GM19438 (cell line): ENCODE results near the gene KIF9.
"Not testable (repeated sequence)": the region's sequence is repeated elsewhere in the genome, so short reads cannot be mapped to it uniquely, and the experiment has no call there.

Source experiments
- ATAC-seq: cut with Tn5 transposase; IDR thresholded peaks from one replicate; pipeline ENCODE4 v1.9.1; 2021; ENCODE audit warnings: low read depth; ENCODE audit not compliant: unreplicated experiment

KIF9 gene

DNA sequence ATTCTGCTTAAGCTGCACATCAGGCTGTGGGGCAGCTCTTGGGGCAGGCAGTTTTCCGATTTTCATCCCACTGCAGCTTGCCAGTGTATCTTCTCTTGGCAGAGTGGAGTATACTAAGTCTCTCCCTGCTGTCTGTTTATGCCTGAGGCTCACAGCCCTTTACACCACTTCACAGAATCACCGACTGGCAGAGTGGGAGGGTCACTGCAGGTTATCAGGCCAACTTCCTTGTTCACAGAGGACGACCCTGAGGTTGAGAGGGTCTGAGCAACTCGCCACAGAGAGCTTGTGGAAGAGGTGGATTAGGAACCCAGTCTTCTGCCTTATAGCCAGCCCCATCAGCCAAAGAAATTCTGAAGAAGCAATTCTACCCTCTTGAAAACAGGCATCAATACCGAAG, 30.9 kb downstream of the KIF9 start:
- no peak for ATAC-seq

DNA sequence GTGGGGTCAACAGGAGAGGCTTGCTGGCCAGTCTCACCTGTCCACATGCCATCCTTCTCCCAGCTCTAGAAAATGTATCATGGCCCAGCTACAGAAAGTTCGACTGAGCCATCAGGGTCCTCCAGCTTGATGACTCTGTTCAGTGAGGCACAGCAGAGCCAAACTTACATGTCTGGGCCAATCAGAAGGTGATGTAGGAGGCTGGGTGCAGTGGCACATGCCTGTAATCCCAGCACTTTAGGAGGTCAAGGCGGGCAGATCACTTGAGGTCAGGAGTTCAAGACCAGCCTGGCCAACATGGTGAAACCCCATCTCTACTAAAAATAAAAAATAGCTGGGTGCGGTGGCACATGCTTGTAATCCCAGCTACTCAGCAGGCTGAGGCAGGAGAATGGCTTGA, 31.5 kb downstream of the KIF9 start:
- not testable (repeated sequence) for ATAC-seq

DNA sequence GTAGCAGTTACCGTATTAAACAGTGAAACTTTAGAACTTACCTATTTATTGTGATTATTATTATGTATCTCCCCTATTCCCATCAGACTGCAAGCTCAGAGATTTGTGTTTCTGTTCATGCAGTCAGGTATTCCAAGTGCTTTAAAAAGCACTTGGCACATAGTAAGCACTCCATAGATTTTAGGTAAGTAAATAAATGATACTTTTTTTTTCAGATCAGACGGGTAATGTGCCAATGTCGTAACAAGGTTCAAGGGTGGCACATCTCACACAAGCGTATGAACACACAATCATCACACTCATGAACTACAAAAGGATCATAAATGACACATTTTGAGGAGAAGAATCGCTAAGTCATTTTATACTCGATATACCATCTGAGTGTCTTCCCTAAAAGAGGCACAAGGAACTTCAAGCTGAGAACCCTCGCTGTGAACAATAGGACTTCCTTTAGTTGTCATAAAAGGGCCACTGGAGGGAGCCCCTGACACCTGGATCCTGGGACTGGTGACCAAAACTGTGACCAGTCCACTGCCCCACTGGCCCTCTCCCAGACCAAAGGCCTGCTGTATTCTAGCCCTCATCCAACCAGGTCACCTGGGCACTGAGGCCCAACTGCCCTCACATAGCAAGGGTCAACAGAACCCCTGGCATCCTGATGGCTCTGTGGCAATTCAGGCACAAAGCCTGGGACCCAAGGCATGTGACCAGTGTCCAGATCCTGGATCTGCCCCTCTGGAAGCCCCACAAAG, 32.1 kb downstream of the KIF9 start:
- ATAC-seq = no peak

- ATAC-seq = no peak
Observed at GRCh38 chr3:47247131-47248064, 35.2 kb downstream of the KIF9 start.

DNA sequence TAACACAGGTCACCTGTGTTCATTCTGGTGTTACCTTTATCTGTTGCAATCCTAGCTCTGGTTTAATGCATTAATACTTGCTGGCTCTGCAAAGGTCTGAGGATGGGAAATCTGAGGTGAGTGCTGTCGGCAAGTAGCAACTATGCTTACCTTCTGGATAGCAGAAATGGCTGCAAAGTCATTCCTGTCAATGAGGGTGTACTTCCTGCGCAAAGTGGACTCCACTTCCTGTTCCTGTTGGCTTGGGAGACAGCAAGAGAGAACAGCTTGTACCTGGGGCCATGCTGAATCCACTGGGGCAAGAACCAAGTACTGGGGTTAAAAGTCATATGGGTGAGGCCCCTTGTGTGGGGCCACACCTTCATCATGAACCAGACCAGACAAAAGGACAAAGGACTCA, 37.3 kb downstream of the KIF9 start:
- ATAC-seq = no peak

GRCh38 chr3:47244531-47245100, 38.0 kb downstream of the KIF9 start:
- no peak for ATAC-seq

GRCh38 chr3:47243419-47244147, 39.0 kb downstream of the KIF9 start:
- ATAC-seq = no peak

- no peak for ATAC-seq
Observed at GRCh38 chr3:47239929-47240328, 42.7 kb downstream of the KIF9 start.

DNA sequence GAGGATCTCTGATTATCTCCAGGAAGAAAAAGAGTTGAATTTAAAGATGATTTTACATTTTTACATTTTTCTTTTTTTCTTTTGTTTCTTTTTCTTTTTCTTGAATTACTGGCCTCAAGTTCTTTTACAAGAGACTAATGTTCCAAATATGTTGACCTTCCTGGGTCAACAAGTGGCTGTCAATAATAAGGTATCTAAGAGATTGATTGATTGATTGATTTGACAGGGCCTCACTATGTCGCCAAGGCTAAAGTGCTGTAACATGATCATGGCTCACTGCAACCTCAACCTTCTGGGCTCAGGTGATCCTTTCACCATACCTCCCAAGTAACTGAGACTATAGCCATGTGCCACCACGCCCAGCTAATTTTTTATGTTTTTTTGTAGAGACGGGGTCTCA, 44.6 kb downstream of the KIF9 start:
- no peak for ATAC-seq

- ATAC-seq = peak; percentile 67
Observed at GRCh38 chr3:47228088-47228487, 54.5 kb downstream of the KIF9 start.

DNA sequence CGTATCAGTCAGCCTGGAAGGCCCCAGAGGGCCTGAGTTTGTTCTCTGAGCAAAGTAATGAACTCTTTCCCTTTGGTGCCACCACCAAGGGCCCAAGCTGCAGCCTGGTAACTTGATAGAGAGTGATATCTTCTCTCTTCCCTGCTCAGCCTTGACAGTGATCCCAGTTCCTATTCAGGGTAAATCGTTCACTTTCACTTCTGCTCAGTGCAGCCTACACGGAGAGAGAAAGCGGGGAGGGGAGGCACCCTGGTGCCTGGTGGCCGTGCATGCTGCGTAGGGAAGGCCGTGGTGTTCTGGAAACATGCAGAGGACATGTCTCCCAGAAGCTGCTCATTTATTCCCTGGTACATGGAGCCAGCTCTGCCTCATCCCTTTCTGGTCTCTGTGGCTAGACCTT, 54.9 kb downstream of the KIF9 start:
- peak; percentile 56 for ATAC-seq

- ATAC-seq = peak; percentile 46
Observed at GRCh38 chr3:47225310-47225906, 57.2 kb downstream of the KIF9 start.

DNA sequence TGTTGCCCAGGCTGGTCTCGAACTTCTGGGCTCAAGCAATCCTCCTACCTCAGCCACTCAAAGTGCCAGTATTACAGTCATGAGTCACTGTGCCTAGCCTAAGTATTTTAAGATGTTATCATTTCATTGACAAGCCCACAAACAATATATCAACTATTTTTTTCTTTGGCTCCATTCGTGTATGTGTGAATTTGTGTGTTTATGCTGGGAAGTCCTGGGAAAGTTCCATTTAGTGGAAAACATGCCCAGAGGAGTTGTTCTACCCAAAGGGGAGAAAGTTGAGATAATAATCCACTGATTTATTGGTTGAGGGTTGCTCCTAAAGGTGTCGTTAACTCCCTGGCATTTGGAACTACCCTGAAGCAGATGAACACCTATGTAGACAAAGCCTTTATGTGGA, 58.8 kb downstream of the KIF9 start:
- no peak for ATAC-seq

DNA sequence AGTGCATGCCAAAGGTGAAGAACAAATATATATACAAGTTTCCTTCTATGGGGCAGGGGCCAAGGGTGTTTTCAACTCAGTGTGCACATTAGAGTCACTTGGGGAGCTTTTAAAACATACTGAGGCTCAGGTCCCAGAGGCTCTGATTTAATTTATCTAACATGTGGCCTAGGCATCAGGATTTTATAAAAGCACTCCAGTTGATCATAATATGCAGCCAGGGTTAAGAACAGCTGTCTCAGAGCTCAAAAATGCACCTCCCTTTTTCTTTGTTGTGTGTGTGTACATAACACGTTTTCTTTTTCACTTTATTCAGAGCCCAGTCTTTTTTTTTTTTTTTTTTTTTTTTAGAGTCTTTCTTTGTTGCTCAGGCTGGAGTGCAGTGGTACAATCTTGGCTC, 60.8 kb downstream of the KIF9 start:
- ATAC-seq = no peak

DNA sequence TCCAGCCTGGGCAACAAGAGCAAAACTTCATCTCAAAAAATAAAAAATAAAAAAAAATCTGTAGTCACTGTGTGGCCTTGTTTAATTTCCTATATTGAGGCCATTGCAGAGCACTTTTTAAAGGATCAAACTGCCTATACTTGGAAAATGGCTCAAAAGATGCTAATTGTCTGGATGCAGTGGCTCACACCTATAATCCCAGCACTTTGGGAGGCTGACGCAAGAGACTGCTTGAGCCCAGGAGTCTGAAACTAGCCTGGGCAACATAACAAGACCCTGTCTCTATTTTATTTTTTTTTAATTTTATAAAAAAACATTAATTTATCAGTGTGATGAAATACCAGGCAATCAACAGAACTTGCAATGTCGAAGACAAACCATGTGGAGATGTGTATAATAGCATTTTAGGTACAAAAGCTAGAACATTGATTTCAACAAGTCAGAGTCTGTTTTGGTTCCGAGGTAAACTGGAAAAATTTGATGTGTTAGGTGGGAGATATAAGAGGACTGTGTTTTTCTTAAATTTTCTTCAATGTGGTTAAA, 71.7 kb downstream of the KIF9 start:
- ATAC-seq = no peak

DNA sequence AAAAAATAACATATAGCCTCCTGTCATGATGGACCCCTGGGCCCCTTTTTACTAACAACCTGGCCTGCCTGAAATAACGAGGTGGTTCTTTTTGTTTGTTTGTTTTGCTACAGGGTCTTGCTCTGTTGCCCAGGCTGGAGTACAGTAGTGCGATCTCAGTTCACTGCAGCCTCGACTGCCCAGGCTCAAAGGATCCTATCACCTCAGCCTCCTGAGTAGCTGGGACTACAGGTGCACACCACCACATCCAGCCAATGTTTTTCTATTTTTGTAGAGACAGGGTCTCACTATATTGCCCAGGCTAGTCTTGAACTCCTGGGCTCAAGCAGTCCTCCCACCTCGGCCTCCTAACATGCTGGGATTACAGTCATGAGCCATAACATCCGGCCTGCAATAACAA, 76.6 kb downstream of the KIF9 start:
- ATAC-seq = not testable (repeated sequence)

- no peak for ATAC-seq
Observed at GRCh38 chr3:47204875-47205274, 77.7 kb downstream of the KIF9 start.

DNA sequence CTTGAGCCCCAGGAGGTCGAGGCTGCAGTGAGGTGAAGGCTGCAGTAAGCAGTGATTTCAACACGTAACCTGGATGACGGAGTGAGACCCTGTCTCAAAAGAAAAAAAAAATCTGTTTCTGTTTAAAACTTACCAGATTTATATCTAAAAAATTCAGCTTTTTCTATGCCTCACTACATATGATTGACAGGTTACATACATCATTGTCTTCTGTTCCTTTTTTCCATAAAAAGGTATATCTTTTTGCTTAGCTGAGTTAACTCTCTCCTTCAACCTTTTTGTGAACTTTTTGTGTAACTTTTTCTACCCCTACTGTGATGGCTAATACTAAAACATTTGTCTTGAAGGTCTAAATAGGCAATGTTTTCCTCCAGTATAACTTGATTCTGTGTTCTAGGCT, 80.1 kb downstream of the KIF9 start:
- ATAC-seq = no peak

DNA sequence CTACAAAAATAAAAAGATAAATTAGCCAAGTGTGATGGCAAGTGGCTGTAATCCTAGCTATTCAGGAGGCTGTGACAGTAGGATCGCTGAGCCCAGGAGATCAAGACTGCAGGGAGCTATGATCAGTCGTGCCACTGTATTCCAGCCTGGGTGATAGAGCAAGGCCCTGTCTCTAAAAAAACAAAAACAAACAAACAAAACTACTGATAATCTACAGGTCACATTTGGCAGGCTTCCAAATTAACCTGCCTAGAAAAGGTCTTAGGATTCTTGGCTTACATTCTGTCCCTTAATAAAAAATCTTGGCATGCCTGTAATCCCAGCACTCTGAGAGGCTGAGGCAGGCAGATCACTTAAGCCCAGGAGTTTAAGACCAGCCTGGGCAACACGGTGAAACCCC, 85.3 kb downstream of the KIF9 start:
- no peak for ATAC-seq

DNA sequence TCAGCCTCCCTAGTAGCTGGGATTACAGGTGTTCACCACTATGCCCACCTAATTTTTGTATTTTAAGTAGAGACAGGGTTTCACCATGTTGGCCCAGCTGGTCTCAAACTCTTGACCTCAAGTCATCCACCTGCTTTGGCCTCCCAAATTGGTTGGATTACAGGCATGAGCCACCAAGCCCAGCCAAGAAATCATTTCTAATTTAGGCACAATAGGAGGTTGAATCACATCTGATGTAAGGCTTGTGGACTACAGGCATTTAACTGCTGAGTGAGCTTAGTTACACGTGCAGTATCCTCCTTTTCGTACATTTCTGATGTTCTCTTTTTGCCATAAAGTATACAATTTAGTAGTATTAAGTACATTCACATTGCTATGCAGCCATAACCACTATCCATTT, 87.6 kb downstream of the KIF9 start:
- ATAC-seq = no peak
